Body of pancreas (tissue), 4 donors: ENCODE measurements around the gene SHISA3. TPM values are rescaled to one million over a fixed set of nuclear protein-coding genes. Genes with fewer than 3 reads are reported as not detected.

ENCODE experiments used
- ATAC-seq: fragments of 150-250 bp; one replicate; pipeline ENCODE4 v1.9.1; 2016
- DNase-seq, 4 donors: peaks; one replicate each; pipeline ENCODE4 v3.0.0-alpha.2; 2019
- H3K27ac ChIP-seq, 4 donors: fragments of 200-600 bp; sonication (generic); 1 replicate in 3 of 4; 2 replicates in 1 of 4; pipeline versions ENCODE4 v1.5.1 to v1.6.1; 2016 to 2019; ENCODE audit warnings: mild to moderate bottlenecking in 1 of 4, mixed read lengths in 1 of 4, moderate library complexity in 1 of 4
- H3K27me3 ChIP-seq, 2 donors: fragments of 200-600 bp; sonication (generic); one replicate each; pipeline ENCODE4 v1.6.0; 2016; ENCODE audit warnings: mild to moderate bottlenecking in 1 of 2
- H3K36me3 ChIP-seq, 2 donors: fragments of 200-600 bp; sonication (generic); replicated peaks in 1 of 2; 2 replicates each; pipeline ENCODE4 v1.5.1; 2016; ENCODE audit warnings: low read depth in 2 of 2; ENCODE audit not compliant: insufficient read depth in 1 of 2
- H3K4me1 ChIP-seq: fragments of 200-600 bp; sonication (generic); one replicate; pipeline ENCODE4 v1.6.0; 2016
- H3K4me3 ChIP-seq, 2 donors: fragments of 200-600 bp; sonication (generic); 1 replicate in 1 of 2; 2 replicates in 1 of 2; pipeline ENCODE4 v1.5.1; 2016 to 2019
- H3K9me3 ChIP-seq, 3 donors: fragments of 200-600 bp; sonication (generic); 1 replicate in 2 of 3; 2 replicates in 1 of 3; pipeline ENCODE4 v1.5.1; 2016
- CTCF ChIP-seq, 7 experiments: fragments of 450-650 bp in 4 of 7; fragments of 200-600 bp in 3 of 7; sonication (generic) in 3 of 7; IDR thresholded peaks; one replicate each; pipeline ENCODE4 v1.5.1; 2016 to 2019; ENCODE audit warnings: antibody characterized with exemption in 7 of 7
- POLR2A ChIP-seq, 3 donors: fragments of 450-650 bp; IDR thresholded peaks; one replicate each; pipeline ENCODE4 v1.6.1; 2016; ENCODE audit warnings: antibody characterized with exemption in 3 of 3, mild to moderate bottlenecking in 2 of 3
- WGBS, 2 donors: methylation state at CpG; one replicate each; pipeline ENCODE4 v1.1.5; 2017; 5-methylcytosine and 5-hydroxymethylcytosine counted together
- intact Hi-C: fragments of 100-400 bp; cut with DNase I; formaldehyde crosslinking; loops from one replicate; pipeline ENCODE4 v1.15.1; 2023
- total RNA-seq, 2 donors: library from RNA; depleted of rRNA; stranded (reverse); fragments of >200 nt; gene quantifications; one replicate each; pipeline ENCODE4 v1.1.0, GENCODE V29; 2016

Gene SHISA3
- total RNA-seq, 2 donors from 2014 or later = 1.0 TPM; not detected in 1

GRCh38 chr4:42411803-42412202, 14.5 kb downstream of the SHISA3 start:
- no peak overlapping the region for H3K4me3 ChIP-seq
- DNase-seq (no peak), ATAC-seq (no peak)
- WGBS, 2 donors = 78 to 82% methylated on average over 4 of the region's 4 CpGs
- H3K36me3 ChIP-seq = peaks cover 0 to 2% of the 10 kb centered on the region in 2 donors
- no peak overlapping the region for H3K27ac ChIP-seq
- TF ChIP-seq POLR2A (IDR thresholded peaks at IDR 0.05) = no peak
- no peak for TF ChIP-seq CTCF (IDR thresholded peaks at IDR 0.05)
- H3K9me3 ChIP-seq = no peaks in the 10 kb centered on the region
- no peaks in the 10 kb centered on the region for H3K4me1 ChIP-seq
- intact Hi-C loops = no loop called here
- H3K27me3 ChIP-seq = no peaks in the 10 kb centered on the region

- 67 to 74% methylated on average over 2 of the region's 2 CpGs for WGBS, 2 donors
- TF ChIP-seq POLR2A (IDR thresholded peaks at IDR 0.05) (no peak), CTCF (IDR thresholded peaks at IDR 0.05) (no peak)
- H3K27ac ChIP-seq = no peak overlapping the region
These were observed 15.0 kb downstream of the SHISA3 start for GRCh38 chr4:42412251-42412650.

GRCh38 chr4:42415281-42415680, 18.0 kb downstream of the SHISA3 start:
- 70 to 85% methylated on average over 1 of the region's 1 CpG for WGBS, 2 donors
- H3K4me3 ChIP-seq = no peak overlapping the region
- DNase-seq (no peak), ATAC-seq (no peak)
- H3K36me3 ChIP-seq = peaks cover 0 to 2% of the 10 kb centered on the region in 2 donors
- no peaks in the 10 kb centered on the region for H3K9me3 ChIP-seq
- no peaks in the 10 kb centered on the region for H3K27me3 ChIP-seq
- no peak overlapping the region for H3K27ac ChIP-seq
- H3K4me1 ChIP-seq = no peaks in the 10 kb centered on the region
- intact Hi-C loops = no loop called here
- TF ChIP-seq POLR2A (IDR thresholded peaks at IDR 0.05) = no peak
- no peak for TF ChIP-seq CTCF (IDR thresholded peaks at IDR 0.05)

More at GRCh38 chr4:42412251-42412650, 15.0 kb downstream of the SHISA3 start:
- ATAC-seq (no peak), DNase-seq (no peak)
- no peaks in the 10 kb centered on the region for H3K9me3 ChIP-seq
- H3K27me3 ChIP-seq = no peaks in the 10 kb centered on the region
- no peaks in the 10 kb centered on the region for H3K4me1 ChIP-seq
- intact Hi-C loops = no loop called here
- H3K4me3 ChIP-seq = no peak overlapping the region
- H3K36me3 ChIP-seq = peaks cover 0 to 2% of the 10 kb centered on the region in 2 donors

- ATAC-seq = no peak
- Histone ChIP-seq H3K36me3 (peaks cover 0 to 2% of the 10 kb centered on the region in 2 donors), H3K27me3 (no peaks in the 10 kb centered on the region), H3K9me3 (no peaks in the 10 kb centered on the region), H3K4me1 (no peaks in the 10 kb centered on the region), H3K4me3 (no peak overlapping the region), H3K27ac (no peak overlapping the region)
- no peak for DNase-seq
- no peak for TF ChIP-seq CTCF (IDR thresholded peaks at IDR 0.05)
- TF ChIP-seq POLR2A (IDR thresholded peaks at IDR 0.05) = no peak
- intact Hi-C loops = no loop called here
- 74 to 85% methylated on average over 3 of the region's 3 CpGs for WGBS, 2 donors
These were observed 18.7 kb downstream of the SHISA3 start for GRCh38 chr4:42416017-42416416.

GRCh38 chr4:42417550-42417949, 20.3 kb downstream of the SHISA3 start:
- no peaks in the 10 kb centered on the region for H3K4me1 ChIP-seq
- TF ChIP-seq POLR2A (IDR thresholded peaks at IDR 0.05) (no peak), CTCF (IDR thresholded peaks at IDR 0.05) (no peak)
- intact Hi-C loops = no loop called here
- no peaks in the 10 kb centered on the region for H3K9me3 ChIP-seq
- no peaks in the 10 kb centered on the region for H3K27me3 ChIP-seq
- no peak for DNase-seq
- no peak overlapping the region for H3K27ac ChIP-seq
- H3K4me3 ChIP-seq = no peak overlapping the region
- H3K36me3 ChIP-seq = peaks cover 0 to 2% of the 10 kb centered on the region in 2 donors
- ATAC-seq = no peak
- 90 to 95% methylated on average over 3 of the region's 3 CpGs for WGBS, 2 donors
